Body of pancreas (tissue), 4 donors: ENCODE measurements around the gene TXLNB. TPM values are rescaled to one million over a fixed set of nuclear protein-coding genes. Genes with fewer than 3 reads are reported as not detected.
A peak's percentile ranks its signal among the peaks of the same experiment; 100 is the strongest.

Experiments used
- ATAC-seq: fragments of 150-250 bp; one replicate; pipeline ENCODE4 v1.9.1; 2016
- DNase-seq, 4 donors: peaks; one replicate each; pipeline ENCODE4 v3.0.0-alpha.2; 2019
- H3K27ac ChIP-seq, 4 donors: fragments of 200-600 bp; sonication (generic); 1 replicate in 3 of 4; 2 replicates in 1 of 4; pipeline versions ENCODE4 v1.5.1 to v1.6.1; 2016 to 2019; ENCODE audit warnings: mild to moderate bottlenecking in 1 of 4, mixed read lengths in 1 of 4, moderate library complexity in 1 of 4
- H3K27me3 ChIP-seq, 2 donors: fragments of 200-600 bp; sonication (generic); one replicate each; pipeline ENCODE4 v1.6.0; 2016; ENCODE audit warnings: mild to moderate bottlenecking in 1 of 2
- H3K36me3 ChIP-seq, 2 donors: fragments of 200-600 bp; sonication (generic); replicated peaks in 1 of 2; 2 replicates each; pipeline ENCODE4 v1.5.1; 2016; ENCODE audit warnings: low read depth in 2 of 2; ENCODE audit not compliant: insufficient read depth in 1 of 2
- H3K4me1 ChIP-seq: fragments of 200-600 bp; sonication (generic); one replicate; pipeline ENCODE4 v1.6.0; 2016
- H3K4me3 ChIP-seq, 2 donors: fragments of 200-600 bp; sonication (generic); 1 replicate in 1 of 2; 2 replicates in 1 of 2; pipeline ENCODE4 v1.5.1; 2016 to 2019
- H3K9me3 ChIP-seq, 3 donors: fragments of 200-600 bp; sonication (generic); 1 replicate in 2 of 3; 2 replicates in 1 of 3; pipeline ENCODE4 v1.5.1; 2016
- POLR2A ChIP-seq, 3 donors: fragments of 450-650 bp; IDR thresholded peaks; one replicate each; pipeline ENCODE4 v1.6.1; 2016; ENCODE audit warnings: antibody characterized with exemption in 3 of 3, mild to moderate bottlenecking in 2 of 3
- WGBS, 2 donors: methylation state at CpG; one replicate each; pipeline ENCODE4 v1.1.5; 2017; 5-methylcytosine and 5-hydroxymethylcytosine counted together
- intact Hi-C: fragments of 100-400 bp; cut with DNase I; formaldehyde crosslinking; loops from one replicate; pipeline ENCODE4 v1.15.1; 2023
- total RNA-seq, 2 donors: library from RNA; depleted of rRNA; stranded (reverse); fragments of >200 nt; gene quantifications; one replicate each; pipeline ENCODE4 v1.1.0, GENCODE V29; 2016
- TF ChIP-seq, protein P1 (sequence below), 7 experiments: fragments of 450-650 bp in 4 of 7; fragments of 200-600 bp in 3 of 7; sonication (generic) in 3 of 7; IDR thresholded peaks; one replicate each; pipeline ENCODE4 v1.5.1; 2016 to 2019; ENCODE audit warnings: antibody characterized with exemption in 7 of 7

TXLNB gene
- not detected for total RNA-seq

DNA sequence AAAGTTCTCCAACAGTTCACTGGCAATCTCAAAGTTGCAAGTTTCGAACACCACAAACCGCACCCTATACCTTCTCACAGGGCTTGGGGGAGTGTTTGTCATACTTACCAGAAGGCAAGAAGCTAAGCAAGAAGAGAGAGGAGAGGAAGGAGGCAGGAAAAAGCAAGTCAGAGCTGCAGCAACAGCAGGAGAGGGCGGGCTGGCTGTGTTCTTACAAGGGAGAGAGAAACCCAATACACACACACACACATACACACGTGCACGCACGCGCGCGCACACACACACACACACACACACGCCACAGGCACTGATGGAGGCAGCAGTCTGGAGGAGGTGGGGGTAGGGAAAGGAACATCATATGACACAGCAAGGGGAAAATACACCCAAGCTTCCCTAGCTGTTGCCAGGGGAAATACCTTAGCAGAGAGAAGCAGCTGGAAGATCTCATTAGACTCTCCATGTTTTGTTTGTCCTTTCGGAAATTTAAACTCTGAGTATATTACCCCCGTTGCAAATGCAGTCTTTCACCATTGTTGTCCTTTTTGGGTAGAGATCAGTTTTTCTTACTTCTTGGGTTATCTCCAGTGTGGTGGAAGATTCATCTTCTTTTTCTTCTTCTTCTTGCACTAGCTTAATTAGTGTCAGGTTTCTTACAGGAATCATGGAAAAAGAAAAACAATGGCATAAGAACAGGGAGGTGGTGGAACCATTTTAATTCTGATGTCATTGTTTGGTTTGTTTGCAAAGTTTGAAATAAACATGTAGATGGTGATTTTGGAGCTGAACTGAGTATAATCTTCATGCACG, at the start of gene TXLNB:
TSS of gene TXLNB (minus strand) at position 186 of the 807 bp plus-strand sequence. CDS start 3,099 bp downstream, outside the sequence.
- H3K27ac ChIP-seq, result peak within 1 kb of the TSS in 2 of 4 donors; percentile 43 to 65
- intact Hi-C loops, result no loop called here

DNA sequence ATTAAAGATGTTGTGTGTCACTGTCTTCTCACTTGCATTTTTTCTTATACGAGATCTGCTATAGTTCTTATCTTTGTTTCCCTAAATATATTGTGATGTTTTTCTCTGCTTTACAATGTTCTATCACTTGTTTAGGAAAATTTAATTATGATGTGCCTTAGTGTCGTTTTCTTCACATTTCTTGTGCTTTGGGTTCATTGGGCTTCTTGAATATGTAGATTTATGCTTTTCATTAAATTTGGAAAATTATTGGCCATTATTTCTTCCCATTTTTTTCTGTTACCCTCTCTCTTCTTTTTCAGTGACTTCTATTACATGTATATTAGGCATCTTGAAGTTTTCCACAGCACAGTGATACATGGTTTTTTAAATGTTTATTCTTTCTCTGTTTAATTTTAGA, 49.3 kb upstream of the TXLNB start:
- DNase-seq, result no peak
- no peaks in the 10 kb centered on the region for H3K27me3 ChIP-seq
- WGBS, 2 donors, result 67 to 72% methylated on average over 2 of the region's 2 CpGs
- H3K9me3 ChIP-seq, result no peaks in the 10 kb centered on the region
- TF ChIP-seq, protein P1, sequence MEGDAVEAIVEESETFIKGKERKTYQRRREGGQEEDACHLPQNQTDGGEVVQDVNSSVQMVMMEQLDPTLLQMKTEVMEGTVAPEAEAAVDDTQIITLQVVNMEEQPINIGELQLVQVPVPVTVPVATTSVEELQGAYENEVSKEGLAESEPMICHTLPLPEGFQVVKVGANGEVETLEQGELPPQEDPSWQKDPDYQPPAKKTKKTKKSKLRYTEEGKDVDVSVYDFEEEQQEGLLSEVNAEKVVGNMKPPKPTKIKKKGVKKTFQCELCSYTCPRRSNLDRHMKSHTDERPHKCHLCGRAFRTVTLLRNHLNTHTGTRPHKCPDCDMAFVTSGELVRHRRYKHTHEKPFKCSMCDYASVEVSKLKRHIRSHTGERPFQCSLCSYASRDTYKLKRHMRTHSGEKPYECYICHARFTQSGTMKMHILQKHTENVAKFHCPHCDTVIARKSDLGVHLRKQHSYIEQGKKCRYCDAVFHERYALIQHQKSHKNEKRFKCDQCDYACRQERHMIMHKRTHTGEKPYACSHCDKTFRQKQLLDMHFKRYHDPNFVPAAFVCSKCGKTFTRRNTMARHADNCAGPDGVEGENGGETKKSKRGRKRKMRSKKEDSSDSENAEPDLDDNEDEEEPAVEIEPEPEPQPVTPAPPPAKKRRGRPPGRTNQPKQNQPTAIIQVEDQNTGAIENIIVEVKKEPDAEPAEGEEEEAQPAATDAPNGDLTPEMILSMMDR (IDR thresholded peaks at IDR 0.05), result no peak
- TF ChIP-seq POLR2A (IDR thresholded peaks at IDR 0.05), result no peak
- no peak overlapping the region for H3K27ac ChIP-seq
- no peaks in the 10 kb centered on the region for H3K4me1 ChIP-seq
- no peaks in the 10 kb centered on the region for H3K36me3 ChIP-seq
- H3K4me3 ChIP-seq, result no peak overlapping the region
- intact Hi-C loops, result no loop called here
- no peak for ATAC-seq

More for the DNA sequence above, at the start of gene TXLNB:
- no peaks in the 10 kb centered on the region for H3K27me3 ChIP-seq
- H3K36me3 ChIP-seq, result no peaks in the 10 kb centered on the region
- peak; percentile 48 for ATAC-seq
- TF ChIP-seq, protein P1 (IDR thresholded peaks at IDR 0.05), result peak in 1 of 7 experiments; percentile 11
- peak in 1 of 3 donors; percentile 18 for TF ChIP-seq POLR2A (IDR thresholded peaks at IDR 0.05)
- WGBS, 2 donors, result 49 to 67% methylated on average over 13 of the region's 13 CpGs
- no peaks in the 10 kb centered on the region for H3K4me1 ChIP-seq
- DNase-seq, result peak; percentile 17 to 68 (median 34)
- H3K9me3 ChIP-seq, result no peaks in the 10 kb centered on the region
- no peak within 1 kb of the TSS for H3K4me3 ChIP-seq

DNA sequence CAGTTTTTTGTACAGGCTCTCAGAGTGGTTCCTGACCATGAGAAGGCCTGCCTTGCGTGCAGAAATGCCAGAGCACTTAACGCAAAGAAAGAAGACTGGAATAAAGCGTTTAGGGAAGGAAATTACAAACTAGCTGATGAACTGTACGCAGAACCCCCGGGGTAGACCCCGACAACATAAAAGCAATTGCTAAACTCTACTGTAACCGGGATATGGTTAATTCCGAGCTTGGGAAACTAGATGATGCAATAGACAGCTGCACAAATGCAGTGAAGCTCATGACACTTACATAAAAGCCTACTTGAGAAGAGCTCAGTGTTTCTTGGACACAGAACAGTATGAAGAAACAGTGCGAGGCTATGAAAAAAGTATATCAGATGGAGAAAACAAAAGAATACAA, 47.0 kb upstream of the TXLNB start:
- Histone ChIP-seq H3K27ac (no peak overlapping the region), H3K36me3 (no peaks in the 10 kb centered on the region), H3K4me1 (no peaks in the 10 kb centered on the region), H3K4me3 (no peak overlapping the region), H3K9me3 (no peaks in the 10 kb centered on the region), H3K27me3 (no peaks in the 10 kb centered on the region)
- ATAC-seq (peak; percentile 38), DNase-seq (peak in 1 of 4 donors; percentile 28)
- intact Hi-C loops, result no loop called here
- TF ChIP-seq, protein P1 (IDR thresholded peaks at IDR 0.05), result no peak
- TF ChIP-seq POLR2A (IDR thresholded peaks at IDR 0.05), result no peak
- WGBS, 2 donors, result 59 to 77% methylated on average over 9 of the region's 9 CpGs

DNA sequence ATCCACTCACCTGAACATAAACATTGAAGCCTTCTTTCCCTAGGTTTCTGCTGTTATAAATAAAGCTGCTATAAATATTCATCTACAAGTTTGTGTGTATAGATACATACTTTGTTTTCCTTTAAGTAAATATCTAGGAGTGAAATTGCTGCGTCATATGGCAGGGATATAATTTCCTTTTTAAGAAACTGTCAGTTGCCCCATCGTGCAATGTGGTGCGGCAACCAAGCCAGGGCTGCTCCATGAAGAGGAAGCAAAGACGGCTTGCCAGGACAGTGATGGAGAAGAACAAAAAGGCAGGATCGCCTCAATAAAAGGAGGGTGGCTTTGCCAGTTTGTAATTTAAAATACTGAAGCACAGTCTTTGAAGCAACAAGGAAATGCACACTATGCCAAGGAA, 46.0 kb upstream of the TXLNB start:
- intact Hi-C loops, result no loop called here
- no peaks in the 10 kb centered on the region for H3K9me3 ChIP-seq
- H3K4me1 ChIP-seq, result no peaks in the 10 kb centered on the region
- no peak overlapping the region for H3K27ac ChIP-seq
- DNase-seq, result peak in 1 of 4 donors; percentile 43
- TF ChIP-seq, protein P1 (IDR thresholded peaks at IDR 0.05), result no peak
- no peak for TF ChIP-seq POLR2A (IDR thresholded peaks at IDR 0.05)
- H3K27me3 ChIP-seq, result no peaks in the 10 kb centered on the region
- ATAC-seq, result no peak
- 56 to 70% methylated on average over 5 of the region's 5 CpGs for WGBS, 2 donors
- no peak overlapping the region for H3K4me3 ChIP-seq
- H3K36me3 ChIP-seq, result no peaks in the 10 kb centered on the region
